Measurements from ENCODE around the gene ARL6IP6.
"Not testable (repeated sequence)": the region's sequence is repeated elsewhere in the genome, so short reads cannot be mapped to it uniquely, and the experiment has no call there.

Gene ARL6IP6

DNA sequence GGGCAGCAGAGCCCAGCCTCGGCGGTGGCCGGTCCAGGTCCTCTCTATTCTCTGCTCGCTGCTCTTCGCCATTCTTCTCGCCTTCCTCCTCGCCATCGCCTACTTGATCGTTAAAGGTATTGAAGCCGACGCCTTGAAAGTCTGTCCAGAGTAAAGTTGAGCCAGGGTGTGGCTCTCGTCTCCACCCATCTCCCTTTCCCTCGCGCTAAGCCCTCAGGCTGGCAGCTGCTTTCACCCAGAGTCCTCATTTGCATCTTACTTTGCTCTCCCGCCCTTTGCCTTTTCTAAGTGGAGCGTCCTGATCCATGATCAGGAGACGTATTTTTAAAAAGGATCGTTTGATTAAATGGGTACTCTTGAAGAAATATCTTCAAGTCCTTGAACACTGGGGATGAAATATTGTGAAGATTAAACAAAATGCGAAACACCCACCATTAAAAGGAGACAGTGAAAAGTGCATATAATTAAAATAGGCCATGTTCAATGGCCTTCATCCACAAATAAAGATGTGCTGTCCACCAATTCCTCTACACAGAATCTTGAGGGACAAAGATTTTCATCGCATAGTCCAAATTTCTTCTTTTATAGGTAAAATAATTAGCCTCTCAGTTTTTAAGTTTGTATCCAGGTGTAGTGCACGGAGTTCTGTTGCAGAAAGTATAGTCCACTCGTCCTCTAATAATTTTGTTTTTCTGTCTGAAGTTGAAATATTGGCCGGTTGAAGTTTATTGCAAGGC is 657 bp downstream of the ARL6IP6 start:
- H3K36me3 ChIP-seq = peaks cover 38% of the 10 kb centered on the region
- H3K4me1 ChIP-seq = peaks cover 45% of the 10 kb centered on the region
- no peaks in the 10 kb centered on the region for H3K9me3 ChIP-seq

DNA sequence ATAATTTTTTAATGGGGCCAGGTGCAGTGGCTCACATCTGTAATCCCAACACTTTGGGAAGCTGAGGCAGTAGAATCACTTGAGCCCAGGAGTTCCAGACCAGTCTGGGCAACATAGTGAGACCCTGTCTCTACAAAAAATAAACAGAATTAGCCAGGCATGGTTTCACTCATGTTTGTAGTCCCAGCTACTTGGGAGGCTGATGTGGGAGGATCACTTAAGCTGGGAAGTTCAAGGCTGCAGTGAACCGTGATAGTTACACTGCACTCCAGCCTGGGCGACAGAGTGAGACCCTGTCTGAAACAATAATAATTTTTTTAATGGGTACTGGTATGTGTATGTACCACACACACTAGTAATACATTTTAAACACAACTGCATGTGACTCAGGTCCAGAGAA is 2.4 kb downstream of the ARL6IP6 start:
- H3K4me3 ChIP-seq = no peak overlapping the region
- H3K27me3 ChIP-seq = no peaks in the 10 kb centered on the region
- H4K20me1 ChIP-seq = peaks cover 14% of the 10 kb centered on the region
- peak overlapping the region; percentile 85 for H3K4me2 ChIP-seq
- no peak overlapping the region for H3K27ac ChIP-seq
- H3K4me1 ChIP-seq = peaks cover 29% of the 10 kb centered on the region
- H3K36me3 ChIP-seq = peaks cover 25% of the 10 kb centered on the region
- no peak for TF ChIP-seq Cebpa-rat (IDR thresholded peaks at IDR 0.05)
- H3K9me3 ChIP-seq = no peaks in the 10 kb centered on the region
- H3K9ac ChIP-seq = no peak overlapping the region

More for the DNA sequence above, 657 bp downstream of the ARL6IP6 start:
- peak overlapping the region; percentile 89 for H3K4me3 ChIP-seq
- H3K27ac ChIP-seq = peak overlapping the region; percentile 100
- peak overlapping the region; percentile 85 for H3K4me2 ChIP-seq
- peak overlapping the region; percentile 99 for H3K9ac ChIP-seq
- no peaks in the 10 kb centered on the region for H3K27me3 ChIP-seq
- peaks cover 31% of the 10 kb centered on the region for H4K20me1 ChIP-seq
- no peak for TF ChIP-seq Cebpa-rat (IDR thresholded peaks at IDR 0.05)

- H4K20me1 ChIP-seq = peaks cover 10% of the 10 kb centered on the region; the same call in 1 of the 2 replicates
- not testable (repeated sequence) for H3K4me2 ChIP-seq, H3K4me3 ChIP-seq
These were observed 4.2 kb downstream of the ARL6IP6 start for GRCh38 chr2:152722639-152723038.

DNA sequence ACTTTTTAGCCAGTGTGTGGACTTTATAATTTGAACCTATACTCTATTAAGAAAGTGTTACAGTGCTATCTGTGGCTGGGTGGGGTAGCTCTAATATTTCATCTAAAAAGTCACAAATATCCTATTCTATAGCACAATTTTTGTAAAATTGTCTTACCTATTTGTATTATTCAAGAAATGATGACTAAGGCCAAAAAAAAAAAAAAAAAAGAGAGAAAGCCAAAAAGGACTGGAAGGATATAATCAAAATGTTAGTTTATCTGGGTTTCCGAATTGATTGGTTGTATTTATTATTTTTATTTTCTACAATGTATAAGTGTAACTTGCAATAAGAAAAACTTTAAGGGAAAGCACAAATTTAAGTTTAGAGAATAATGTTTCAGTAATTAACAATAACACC is 5.5 kb downstream of the ARL6IP6 start:
- Histone ChIP-seq H3K9me3 (no peaks in the 10 kb centered on the region), H3K36me3 (peaks cover 29% of the 10 kb centered on the region), H3K4me3 (no peak overlapping the region), H3K27ac (no peak overlapping the region), H3K9ac (no peak overlapping the region), H3K4me2 (no peak overlapping the region), H3K27me3 (no peaks in the 10 kb centered on the region), H4K20me1 (peaks cover 10% of the 10 kb centered on the region; the same call in 1 of the 2 replicates), H3K4me1 (peaks cover 25% of the 10 kb centered on the region)
- no peak for TF ChIP-seq Cebpa-rat (IDR thresholded peaks at IDR 0.05)

More at GRCh38 chr2:152722639-152723038, 4.2 kb downstream of the ARL6IP6 start:
- not testable (repeated sequence) for H3K27me3 ChIP-seq, H3K9ac ChIP-seq, H3K27ac ChIP-seq, H3K9me3 ChIP-seq
- H3K36me3 ChIP-seq = peaks cover 28% of the 10 kb centered on the region
- H3K4me1 ChIP-seq = peaks cover 25% of the 10 kb centered on the region

GRCh38 chr2:152729844-152730243 is 11.4 kb downstream of the ARL6IP6 start:
- H3K27ac ChIP-seq = no peak overlapping the region
- peaks cover 12% of the 10 kb centered on the region for H3K4me1 ChIP-seq
- H3K9ac ChIP-seq = no peak overlapping the region
- peaks cover 6% of the 10 kb centered on the region; the same call in 1 of the 2 replicates for H3K36me3 ChIP-seq
- no peak overlapping the region for H3K4me3 ChIP-seq
- TF ChIP-seq Cebpa-rat (IDR thresholded peaks at IDR 0.05) = no peak
- H3K27me3 ChIP-seq = no peaks in the 10 kb centered on the region
- peaks cover 27% of the 10 kb centered on the region for H4K20me1 ChIP-seq
- no peaks in the 10 kb centered on the region for H3K9me3 ChIP-seq
- H3K4me2 ChIP-seq = no peak overlapping the region

- no peaks in the 10 kb centered on the region for H3K9me3 ChIP-seq
- H3K4me2 ChIP-seq = peak overlapping the region; percentile 37; the same call in 1 of the 2 replicates
- no peak for TF ChIP-seq Cebpa-rat (IDR thresholded peaks at IDR 0.05)
- H3K4me3 ChIP-seq = no peak overlapping the region
- peaks cover 27% of the 10 kb centered on the region for H4K20me1 ChIP-seq
- no peak overlapping the region for H3K27ac ChIP-seq
- H3K36me3 ChIP-seq = peaks cover 10% of the 10 kb centered on the region; the same call in 1 of the 2 replicates
- H3K9ac ChIP-seq = no peak overlapping the region; the same call in 1 of the 2 replicates
- H3K27me3 ChIP-seq = no peaks in the 10 kb centered on the region
- peaks cover 12% of the 10 kb centered on the region for H3K4me1 ChIP-seq
These were observed 12.3 kb downstream of the ARL6IP6 start for GRCh38 chr2:152730591-152731333.

- H3K9ac ChIP-seq, H3K4me3 ChIP-seq, H3K27ac ChIP-seq, H3K4me2 ChIP-seq, H3K27me3 ChIP-seq, H4K20me1 ChIP-seq, H3K4me1 ChIP-seq: not testable (repeated sequence)
- Histone ChIP-seq H3K9me3 (peaks cover 29% of the 10 kb centered on the region), H3K36me3 (peaks cover 49% of the 10 kb centered on the region)
These were observed 19.1 kb downstream of the ARL6IP6 start for GRCh38 chr2:152737509-152737908.

DNA sequence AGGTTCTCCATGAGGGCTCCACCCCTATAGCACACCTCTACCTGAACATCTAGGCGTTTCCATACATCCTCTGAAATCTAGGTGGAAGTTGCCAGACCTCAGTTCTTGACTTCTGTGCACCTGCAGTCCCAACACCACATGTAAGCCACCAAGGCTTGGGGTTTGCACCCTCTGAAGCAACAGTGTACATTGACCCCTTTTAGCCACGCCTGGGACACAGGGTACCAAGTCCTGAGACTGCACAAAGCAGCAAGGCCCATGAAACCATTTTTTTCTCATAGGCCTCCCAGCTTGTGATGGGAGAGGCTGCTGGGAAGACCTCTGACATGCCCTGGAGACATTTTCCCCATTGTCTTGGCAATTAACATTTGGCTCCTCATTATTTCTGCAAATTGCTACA is 20.0 kb downstream of the ARL6IP6 start:
- Histone ChIP-seq H3K4me2 (no peak overlapping the region), H3K27me3 (no peaks in the 10 kb centered on the region), H3K9ac (no peak overlapping the region), H3K36me3 (peaks cover 49% of the 10 kb centered on the region), H3K27ac (no peak overlapping the region), H3K9me3 (peaks cover 29% of the 10 kb centered on the region), H4K20me1 (no peaks in the 10 kb centered on the region; the same call in 1 of the 2 replicates), H3K4me3 (no peak overlapping the region), H3K4me1 (no peaks in the 10 kb centered on the region)
- no peak for TF ChIP-seq Cebpa-rat (IDR thresholded peaks at IDR 0.05)

- H3K36me3 ChIP-seq = peaks cover 49% of the 10 kb centered on the region
- H3K4me3 ChIP-seq, H3K27ac ChIP-seq, H4K20me1 ChIP-seq, H3K27me3 ChIP-seq, H3K4me2 ChIP-seq, H3K4me1 ChIP-seq, H3K9ac ChIP-seq: not testable (repeated sequence)
- H3K9me3 ChIP-seq = peaks cover 29% of the 10 kb centered on the region
These were observed 21.3 kb downstream of the ARL6IP6 start for GRCh38 chr2:152739705-152740104.

DNA sequence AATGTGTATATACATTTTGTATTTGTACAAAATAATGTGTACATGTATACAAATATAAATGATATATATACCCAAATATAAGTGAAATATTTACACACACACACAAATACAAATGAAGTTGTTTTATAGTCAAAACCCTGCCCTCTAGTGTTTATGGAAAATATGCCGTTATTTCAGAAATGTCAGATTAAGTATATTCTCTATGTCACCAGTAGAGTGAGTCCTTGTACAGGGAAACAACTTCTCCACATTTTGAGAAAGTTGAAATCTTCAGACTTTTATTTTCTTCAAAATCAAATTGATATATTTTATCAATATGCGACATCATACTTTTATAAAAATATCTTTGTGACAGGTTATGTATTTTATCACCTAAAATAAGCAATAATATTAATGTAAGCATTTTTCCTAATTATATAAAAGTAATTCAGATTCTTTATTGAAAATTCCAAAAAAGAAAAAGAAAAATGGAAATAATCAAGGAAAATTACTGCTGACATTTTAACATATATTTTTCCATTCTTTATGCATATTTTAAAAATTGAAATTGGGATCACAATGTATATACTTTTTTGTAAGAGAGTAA is 22.4 kb downstream of the ARL6IP6 start:
- Histone ChIP-seq H4K20me1 (no peaks in the 10 kb centered on the region; the same call in 1 of the 2 replicates), H3K36me3 (peaks cover 50% of the 10 kb centered on the region), H3K4me1 (no peaks in the 10 kb centered on the region), H3K4me2 (no peak overlapping the region), H3K4me3 (no peak overlapping the region), H3K27ac (no peak overlapping the region), H3K9ac (no peak overlapping the region), H3K9me3 (peaks cover 29% of the 10 kb centered on the region), H3K27me3 (no peaks in the 10 kb centered on the region)
- no peak for TF ChIP-seq Cebpa-rat (IDR thresholded peaks at IDR 0.05)

Data from BLaER1 (cell line).